ENCODE data around the gene POP4. TPM values are rescaled to one million over a fixed set of nuclear protein-coding genes. Genes with fewer than 3 reads are reported as not detected.

POP4 gene
- total and polyA plus RNA-seq, 9 of the 15 experiments (the other 6 are each of a cell fraction or from before 2014, with no cell fraction given): 42.1 to 128 (median 99.0) TPM

GRCh38 chr19:29618434-29618833 lies 12.4 kb downstream of the POP4 start (continued):
- no peak for TF ChIP-seq TFE3 (CRISPR knock-in tag; IDR thresholded peaks at IDR 0.05)
- TF ChIP-seq GABPB1 (CRISPR knock-in tag; IDR thresholded peaks at IDR 0.05): no peak

DNA sequence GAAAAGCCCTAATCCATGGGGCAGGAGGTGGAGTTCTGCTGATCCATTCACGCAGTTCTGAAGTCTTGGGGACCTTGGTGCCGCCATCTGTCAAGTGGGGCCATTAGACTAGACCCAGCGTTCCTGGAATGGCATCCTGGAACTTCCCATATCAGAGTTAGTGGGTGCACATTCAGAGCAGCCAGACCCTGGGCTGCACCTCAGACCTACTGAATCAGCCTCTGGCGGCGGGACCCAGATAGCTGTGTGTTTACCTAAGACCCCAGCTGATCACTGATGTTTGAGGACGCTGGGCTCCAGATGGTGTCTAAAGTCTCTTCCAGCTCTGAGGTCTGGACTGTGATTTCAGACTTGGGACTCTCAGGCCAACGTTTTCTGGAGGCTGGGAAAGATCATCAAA lies 12.8 kb downstream of the POP4 start:
- BruUV-seq (replicated peaks): no TSS peak
- Histone ChIP-seq H3K4me3 (no peak overlapping the region), H3K9me3 (replicated peaks; ENCODE audit: control insufficient read depth, insufficient read depth, low read depth, low read length) (no peaks in the 10 kb centered on the region), H2AFZ (ENCODE audit: low read depth, low read length) (no peak overlapping the region), H4K20me1 (replicated peaks; ENCODE audit: control insufficient read depth, insufficient read depth, low read length) (no peaks in the 10 kb centered on the region), H3K27ac (ENCODE audit: extremely low read depth, low read depth, low read length) (no peak overlapping the region), H3K9ac (ENCODE audit: insufficient read depth in 1 of 2, low read depth in 2 of 2, low read length in 2 of 2) (no peak overlapping the region), H3K36me3 (ENCODE audit: control insufficient read depth, insufficient read depth, low read length) (peaks cover 25% of the 10 kb centered on the region; the same call in 2 of the 3 replicates), H3K27me3 (ENCODE audit: control insufficient read depth in 2 of 2, insufficient read depth in 2 of 2, low read length in 2 of 2) (no peaks in the 10 kb centered on the region), H3K4me2 (ENCODE audit: insufficient read depth, low read length) (no peak overlapping the region), H3K79me2 (ENCODE audit: control insufficient read depth, insufficient read depth, low read length) (no peaks in the 10 kb centered on the region), H3K9me1 (ENCODE audit: control insufficient read depth, insufficient read depth, low read length) (no peaks in the 10 kb centered on the region), H3K4me1 (replicated peaks in 1 of 2; ENCODE audit: control insufficient read depth in 2 of 2, insufficient read depth in 2 of 2, low read length in 2 of 2) (peaks cover 0 to 16% of the 10 kb centered on the region in 2 experiments; a peak in 2 of 5 replicates)
- DNase-seq (ENCODE audit: extremely low read depth in 1 of 4, low spot score in 3 of 4): no peak
- ChIA-PET CTCF (ENCODE audit: low intra/inter-chr PET ratio) (no interaction called here), POLR2A (interaction anchor here (0.7 to 2.2 kb wide), 7 partner anchors 9 to 326 kb away, joined by 3 to 9 read pairs (median 3); partner anchors contain the start of gene POP4)
- intact Hi-C loops (cut with micrococcal nuclease) (no loop called here), in situ Hi-C loops (cut with MboI) (no loop called here)
- FAIRE-seq: no peak
- no peak for ATAC-seq
- 31% methylated on average over 7 of the region's 7 CpGs for WGBS (ENCODE audit: insufficient coverage, low coverage, missing lambda C conversion rate)
- TF ChIP-seq NBN (IDR thresholded peaks at IDR 0.05; ENCODE audit: low read depth): no peak
- no peak for TF ChIP-seq ZNF707 (CRISPR knock-in tag; conservative IDR thresholded peaks at IDR 0.05)
- TF ChIP-seq MYBL2 (IDR thresholded peaks at IDR 0.05; ENCODE audit: low read depth): no peak
- TF ChIP-seq MYBL2 (CRISPR knock-in tag; IDR thresholded peaks at IDR 0.05; ENCODE audit: borderline replicate concordance): no peak
- no peak for TF ChIP-seq CBFA2T2 (conservative IDR thresholded peaks at IDR 0.05)
- no peak for TF ChIP-seq KDM2B (CRISPR knock-in tag; IDR thresholded peaks at IDR 0.05)
- no peak for TF ChIP-seq SMC3 (conservative IDR thresholded peaks at IDR 0.05; ENCODE audit: insufficient read depth, low read depth, low read length)
- no peak for TF ChIP-seq ZNF184 (CRISPR knock-in tag; IDR thresholded peaks at IDR 0.05)
- no peak for TF ChIP-seq ZNF518B (CRISPR knock-in tag; IDR thresholded peaks at IDR 0.05)
- TF ChIP-seq CREBBP (IDR thresholded peaks at IDR 0.05; ENCODE audit: low read depth, low read length): no peak
- no peak for TF ChIP-seq MTA2 (IDR thresholded peaks at IDR 0.05; ENCODE audit: low read depth)
- TF ChIP-seq NCOA6 (IDR thresholded peaks at IDR 0.05): no peak
- no peak for TF ChIP-seq ZFPM2 (CRISPR knock-in tag; IDR thresholded peaks at IDR 0.05)

All from K562 (cell line).